Measurements from ENCODE around the gene ARMH4.

ARMH4 gene

DNA sequence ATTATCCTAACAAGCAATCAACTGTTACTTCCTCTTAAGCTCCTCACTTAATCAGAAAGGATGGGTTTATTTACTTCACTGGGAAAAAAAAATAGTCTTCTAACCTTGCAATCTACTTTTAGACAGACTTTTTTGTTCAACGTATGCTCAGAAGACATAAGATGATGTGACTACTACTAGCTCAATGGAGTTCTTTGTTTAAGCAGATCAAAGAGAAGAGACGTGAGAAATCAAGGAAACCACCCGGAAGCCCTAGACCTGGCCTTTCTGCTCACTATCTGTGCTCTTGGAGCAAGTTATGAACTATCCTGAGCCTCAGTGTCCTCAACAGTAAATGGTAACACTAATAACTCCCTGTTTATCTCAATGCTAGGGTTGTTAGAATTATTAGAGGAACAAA is 78.5 kb downstream of the ARMH4 start:
- no peaks in the 10 kb centered on the region for H3K9me3 ChIP-seq (ENCODE audit: insufficient read depth, low read depth, low read length)
- no peak for DNase-seq
- WGBS (ENCODE audit: extremely low coverage, insufficient coverage, insufficient read length), result no CpG with 5 or more reads among the region's 3 CpGs
- H3K79me1 ChIP-seq (ENCODE audit: low read length), result no peaks in the 10 kb centered on the region
- H3K36me3 ChIP-seq (ENCODE audit: control insufficient read depth in 1 of 2, insufficient read depth in 2 of 2, low read length in 2 of 2), result no peaks in the 10 kb centered on the region
- no peaks in the 10 kb centered on the region for H3K79me2 ChIP-seq (ENCODE audit: control insufficient read depth, insufficient read depth, low read length, poor library complexity)
- H3K4me3 ChIP-seq (ENCODE audit: low read depth, low read length), result no peak overlapping the region
- no peak overlapping the region for H3K4me2 ChIP-seq (ENCODE audit: low read length)
- H3K4me1 ChIP-seq (ENCODE audit: control insufficient read depth in 1 of 2, insufficient read depth in 2 of 2, low read length in 2 of 2), result peaks cover 2 to 4% of the 10 kb centered on the region in 2 experiments
- H3K18ac ChIP-seq (ENCODE audit: low read length), result no peak overlapping the region
- H2AK5ac ChIP-seq (ENCODE audit: low read length), result no peak overlapping the region
- no peak overlapping the region for H4K12ac ChIP-seq (ENCODE audit: low read depth, low read length)
- H2BK5ac ChIP-seq (ENCODE audit: low read depth, low read length, poor library complexity), result no peak overlapping the region
- H2AFZ ChIP-seq (ENCODE audit: insufficient read depth, low read length, poor library complexity), result no peak overlapping the region
- no peaks in the 10 kb centered on the region for H3K27me3 ChIP-seq (ENCODE audit: insufficient read depth, low read length)
- H4K91ac ChIP-seq (ENCODE audit: low read depth, low read length), result no peak overlapping the region
- H3K23ac ChIP-seq (ENCODE audit: low read length), result no peak overlapping the region
- no peak overlapping the region for H2BK120ac ChIP-seq (ENCODE audit: insufficient read depth, low read length, poor library complexity)
- no peak overlapping the region for H3K4ac ChIP-seq (ENCODE audit: low read depth, low read length)
- no peak overlapping the region for H3K9ac ChIP-seq (ENCODE audit: low read length)
- no peak overlapping the region for H3K14ac ChIP-seq (ENCODE audit: low read length)
- no peak overlapping the region for H4K8ac ChIP-seq (ENCODE audit: low read depth, low read length)
- no peak overlapping the region for H3K27ac ChIP-seq (ENCODE audit: low read depth, low read length)
- no peak overlapping the region for H2BK12ac ChIP-seq (ENCODE audit: low read length)

GRCh38 chr14:58072288-58073071 is 79.5 kb downstream of the ARMH4 start:
- no peak overlapping the region for H4K8ac ChIP-seq (ENCODE audit: low read depth, low read length)
- H2BK5ac ChIP-seq (ENCODE audit: low read depth, low read length, poor library complexity), result no peak overlapping the region
- H3K4me2 ChIP-seq (ENCODE audit: low read length), result no peak overlapping the region
- H3K36me3 ChIP-seq (ENCODE audit: control insufficient read depth in 1 of 2, insufficient read depth in 2 of 2, low read length in 2 of 2), result no peaks in the 10 kb centered on the region
- no peak overlapping the region for H3K23ac ChIP-seq (ENCODE audit: low read length)
- H3K9ac ChIP-seq (ENCODE audit: low read length), result no peak overlapping the region
- no peaks in the 10 kb centered on the region for H3K79me1 ChIP-seq (ENCODE audit: low read length)
- H2AFZ ChIP-seq (ENCODE audit: insufficient read depth, low read length, poor library complexity), result no peak overlapping the region
- H3K79me2 ChIP-seq (ENCODE audit: control insufficient read depth, insufficient read depth, low read length, poor library complexity), result no peaks in the 10 kb centered on the region
- peak; percentile 36 to 73 for DNase-seq
- no peaks in the 10 kb centered on the region for H3K27me3 ChIP-seq (ENCODE audit: insufficient read depth, low read length)
- H3K4ac ChIP-seq (ENCODE audit: low read depth, low read length), result no peak overlapping the region
- no peak overlapping the region for H2BK12ac ChIP-seq (ENCODE audit: low read length)
- no peak overlapping the region for H3K27ac ChIP-seq (ENCODE audit: low read depth, low read length)
- WGBS (ENCODE audit: extremely low coverage, insufficient coverage, insufficient read length), result no CpG with 5 or more reads among the region's 17 CpGs
- no peak overlapping the region for H3K18ac ChIP-seq (ENCODE audit: low read length)
- no peak overlapping the region for H4K12ac ChIP-seq (ENCODE audit: low read depth, low read length)
- H3K9me3 ChIP-seq (ENCODE audit: insufficient read depth, low read depth, low read length), result no peaks in the 10 kb centered on the region
- no peak overlapping the region for H3K4me3 ChIP-seq (ENCODE audit: low read depth, low read length)
- no peak overlapping the region for H3K14ac ChIP-seq (ENCODE audit: low read length)
- no peak overlapping the region for H4K91ac ChIP-seq (ENCODE audit: low read depth, low read length)
- H3K4me1 ChIP-seq (ENCODE audit: control insufficient read depth in 1 of 2, insufficient read depth in 2 of 2, low read length in 2 of 2), result no peaks in the 10 kb centered on the region
- H2AK5ac ChIP-seq (ENCODE audit: low read length), result no peak overlapping the region
- no peak overlapping the region for H2BK120ac ChIP-seq (ENCODE audit: insufficient read depth, low read length, poor library complexity)

DNA sequence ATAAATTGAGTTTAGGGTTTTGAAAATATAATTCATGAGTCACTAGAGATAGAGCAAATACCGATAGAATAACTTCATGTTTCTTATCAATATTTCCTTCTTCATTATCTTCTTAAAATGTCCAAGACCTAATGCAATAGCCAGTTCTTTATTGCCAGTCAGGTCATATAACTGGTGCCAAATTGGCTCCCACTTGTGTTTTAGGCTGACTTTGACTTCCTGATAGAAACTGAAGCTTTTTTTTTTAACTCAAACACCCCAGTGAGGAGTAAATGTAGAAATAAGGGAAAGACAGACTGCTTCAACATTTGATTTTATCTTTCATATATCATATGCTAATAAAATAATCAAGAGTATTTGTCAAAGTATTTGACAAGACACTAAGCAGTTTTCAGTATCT is 80.7 kb downstream of the ARMH4 start:
- DNase-seq, result no peak
- no peak overlapping the region for H3K27ac ChIP-seq (ENCODE audit: low read depth, low read length)
- no CpG with 5 or more reads among the region's 1 CpG for WGBS (ENCODE audit: extremely low coverage, insufficient coverage, insufficient read length)
- H4K12ac ChIP-seq (ENCODE audit: low read depth, low read length), result no peak overlapping the region
- no peak overlapping the region for H4K91ac ChIP-seq (ENCODE audit: low read depth, low read length)
- no peaks in the 10 kb centered on the region for H3K9me3 ChIP-seq (ENCODE audit: insufficient read depth, low read depth, low read length)
- no peak overlapping the region for H4K8ac ChIP-seq (ENCODE audit: low read depth, low read length)
- no peak overlapping the region for H3K18ac ChIP-seq (ENCODE audit: low read length)
- no peak overlapping the region for H3K4ac ChIP-seq (ENCODE audit: low read depth, low read length)
- no peak overlapping the region for H2AFZ ChIP-seq (ENCODE audit: insufficient read depth, low read length, poor library complexity)
- H3K4me2 ChIP-seq (ENCODE audit: low read length), result no peak overlapping the region
- H3K14ac ChIP-seq (ENCODE audit: low read length), result no peak overlapping the region
- H2BK5ac ChIP-seq (ENCODE audit: low read depth, low read length, poor library complexity), result no peak overlapping the region
- H3K4me3 ChIP-seq (ENCODE audit: low read depth, low read length), result no peak overlapping the region
- no peak overlapping the region for H3K9ac ChIP-seq (ENCODE audit: low read length)
- no peak overlapping the region for H3K23ac ChIP-seq (ENCODE audit: low read length)
- H2BK120ac ChIP-seq (ENCODE audit: insufficient read depth, low read length, poor library complexity), result no peak overlapping the region
- no peaks in the 10 kb centered on the region for H3K79me2 ChIP-seq (ENCODE audit: control insufficient read depth, insufficient read depth, low read length, poor library complexity)
- H3K36me3 ChIP-seq (ENCODE audit: control insufficient read depth in 1 of 2, insufficient read depth in 2 of 2, low read length in 2 of 2), result no peaks in the 10 kb centered on the region
- H3K79me1 ChIP-seq (ENCODE audit: low read length), result no peaks in the 10 kb centered on the region
- no peaks in the 10 kb centered on the region for H3K4me1 ChIP-seq (ENCODE audit: control insufficient read depth in 1 of 2, insufficient read depth in 2 of 2, low read length in 2 of 2)
- no peak overlapping the region for H2AK5ac ChIP-seq (ENCODE audit: low read length)
- H2BK12ac ChIP-seq (ENCODE audit: low read length), result no peak overlapping the region
- H3K27me3 ChIP-seq (ENCODE audit: insufficient read depth, low read length), result no peaks in the 10 kb centered on the region

- H4K8ac ChIP-seq (ENCODE audit: low read depth, low read length), result no peak overlapping the region
- H3K79me1 ChIP-seq (ENCODE audit: low read length), result no peaks in the 10 kb centered on the region
- no CpG with 5 or more reads among the region's 1 CpG for WGBS (ENCODE audit: extremely low coverage, insufficient coverage, insufficient read length)
- H3K27ac ChIP-seq (ENCODE audit: low read depth, low read length), result no peak overlapping the region
- no peaks in the 10 kb centered on the region for H3K79me2 ChIP-seq (ENCODE audit: control insufficient read depth, insufficient read depth, low read length, poor library complexity)
- no peak overlapping the region for H2AK5ac ChIP-seq (ENCODE audit: low read length)
- DNase-seq, result no peak
- no peak overlapping the region for H2BK5ac ChIP-seq (ENCODE audit: low read depth, low read length, poor library complexity)
- no peak overlapping the region for H4K12ac ChIP-seq (ENCODE audit: low read depth, low read length)
- no peak overlapping the region for H3K9ac ChIP-seq (ENCODE audit: low read length)
- H3K18ac ChIP-seq (ENCODE audit: low read length), result no peak overlapping the region
- no peak overlapping the region for H2BK12ac ChIP-seq (ENCODE audit: low read length)
- no peak overlapping the region for H2BK120ac ChIP-seq (ENCODE audit: insufficient read depth, low read length, poor library complexity)
- H2AFZ ChIP-seq (ENCODE audit: insufficient read depth, low read length, poor library complexity), result no peak overlapping the region
- H3K27me3 ChIP-seq (ENCODE audit: insufficient read depth, low read length), result no peaks in the 10 kb centered on the region
- H3K36me3 ChIP-seq (ENCODE audit: control insufficient read depth in 1 of 2, insufficient read depth in 2 of 2, low read length in 2 of 2), result no peaks in the 10 kb centered on the region
- no peaks in the 10 kb centered on the region for H3K4me1 ChIP-seq (ENCODE audit: control insufficient read depth in 1 of 2, insufficient read depth in 2 of 2, low read length in 2 of 2)
- H3K4ac ChIP-seq (ENCODE audit: low read depth, low read length), result no peak overlapping the region
- H3K23ac ChIP-seq (ENCODE audit: low read length), result no peak overlapping the region
- no peak overlapping the region for H3K4me3 ChIP-seq (ENCODE audit: low read depth, low read length)
- H3K4me2 ChIP-seq (ENCODE audit: low read length), result no peak overlapping the region
- H4K91ac ChIP-seq (ENCODE audit: low read depth, low read length), result no peak overlapping the region
- no peaks in the 10 kb centered on the region for H3K9me3 ChIP-seq (ENCODE audit: insufficient read depth, low read depth, low read length)
- H3K14ac ChIP-seq (ENCODE audit: low read length), result no peak overlapping the region
Measured at GRCh38 chr14:58068306-58068705, 83.7 kb downstream of the ARMH4 start.
